NCI-H82 (cell line): ENCODE data around the gene LCE3C.
"Not testable (repeated sequence)": the region's sequence is repeated elsewhere in the genome, so short reads cannot be mapped to it uniquely, and the experiment has no call there.

Experiments used
- DNase-seq: peaks from one replicate; lab custom pipeline; 2025; lab: John Stamatoyannopoulos, UW

The LCE3C gene, protein sequence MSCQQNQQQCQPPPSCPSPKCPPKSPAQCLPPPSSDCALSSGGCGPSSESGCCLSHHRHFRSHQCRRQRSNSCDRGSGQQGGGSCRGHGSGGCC

DNA sequence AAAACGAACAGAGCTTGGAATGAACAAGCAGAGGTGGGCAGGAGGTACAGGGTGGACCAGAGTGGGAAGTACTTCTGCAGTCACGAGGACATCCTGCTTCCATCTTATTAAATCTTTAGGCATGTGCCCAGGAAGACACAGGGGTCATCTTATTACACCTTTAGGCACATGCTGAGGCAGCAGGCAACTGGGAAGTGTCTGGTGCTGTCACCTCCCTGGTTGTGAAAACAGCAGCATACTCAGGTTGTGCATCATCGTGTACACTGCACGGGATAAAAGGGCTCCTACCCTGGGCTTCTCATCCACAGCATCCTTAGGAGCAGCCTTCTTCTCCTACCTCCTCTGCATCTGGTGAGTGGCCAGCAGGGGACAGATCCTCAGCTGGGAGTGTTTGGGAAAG lies at the start of gene LCE3C:
Gene LCE3C (plus strand): TSS at position 301 of the 400 bp plus-strand sequence. CDS start 498 bp downstream, outside the sequence.
- no peak for DNase-seq

DNA sequence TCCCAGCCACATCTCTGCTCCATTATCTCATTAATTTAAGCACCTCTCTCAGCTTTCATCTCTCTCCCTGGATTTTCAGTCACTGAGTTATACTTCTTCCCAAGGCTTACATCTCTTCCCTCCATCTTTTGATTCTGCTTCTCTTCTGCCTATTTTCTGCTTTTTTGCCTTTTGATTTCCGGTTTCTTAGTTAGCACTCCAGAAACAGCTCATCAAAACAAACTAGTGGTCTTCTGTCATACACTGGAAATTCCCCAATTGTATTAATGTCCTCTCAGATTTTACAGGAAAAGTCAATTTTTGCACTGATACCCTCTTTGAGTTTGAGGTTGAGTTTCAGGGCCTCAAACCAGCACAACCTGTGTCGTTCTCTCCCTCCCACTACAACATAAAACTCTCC lies 34.9 kb upstream of the LCE3C start:
- no peak for DNase-seq

DNA sequence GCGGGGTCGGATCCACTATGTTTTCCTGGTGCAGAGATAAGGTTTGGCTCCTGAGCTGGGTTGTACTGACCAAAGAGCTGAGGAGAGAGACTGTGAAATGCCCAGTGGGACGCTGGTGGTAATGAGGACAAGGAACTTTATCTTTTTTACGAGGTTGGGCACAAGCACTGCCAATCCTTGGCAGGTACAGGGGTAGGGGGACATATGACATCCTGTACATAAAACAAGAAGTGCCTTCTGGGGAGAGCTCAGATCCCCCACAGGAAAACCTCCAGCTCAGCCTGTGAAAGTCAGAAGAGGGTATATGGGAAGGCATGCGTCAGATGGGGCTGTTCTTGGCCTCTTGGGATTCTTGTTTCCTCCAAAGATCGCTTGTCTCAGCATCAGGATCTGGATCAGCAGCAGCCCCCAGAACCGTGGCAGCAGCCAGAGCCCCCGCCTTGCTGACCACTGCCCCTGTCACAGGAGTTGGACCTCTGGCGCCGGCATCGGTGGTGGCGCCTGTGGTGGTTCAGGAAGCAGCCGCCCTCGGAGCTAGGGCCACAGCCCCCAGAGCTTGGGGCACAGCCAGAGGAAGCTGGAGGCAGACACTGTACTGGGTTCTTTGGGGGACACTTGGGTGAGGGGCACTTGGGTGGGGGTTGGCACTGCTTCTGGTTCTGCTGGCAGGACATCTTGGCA lies 34.4 kb upstream of the LCE3C start:
- DNase-seq, result no peak

DNA sequence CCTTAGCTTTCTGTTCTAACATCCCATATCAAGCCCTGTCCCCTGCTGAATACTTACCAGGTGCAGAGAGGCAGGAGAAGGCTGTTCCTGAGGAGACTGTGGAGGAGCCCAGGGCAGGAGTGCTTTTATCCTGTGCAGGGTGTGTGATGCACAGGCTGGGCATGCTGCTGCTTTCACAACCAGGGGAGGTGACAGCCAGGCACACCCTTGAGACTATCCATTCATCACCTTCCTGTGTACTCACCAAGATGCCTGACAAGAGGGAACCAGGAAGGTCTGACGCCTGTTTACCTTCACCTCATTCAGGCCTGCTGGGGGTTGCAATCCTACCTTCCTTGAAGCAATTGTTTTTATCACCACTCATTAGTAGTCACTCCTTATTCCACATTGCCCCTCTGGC lies 33.4 kb upstream of the LCE3C start, which contains the start of gene LCE3E:
Gene LCE3E (minus strand): TSS at position 100 of the 400 bp plus-strand sequence. CDS start 572 bp downstream, outside the sequence.
- DNase-seq, result no peak

DNA sequence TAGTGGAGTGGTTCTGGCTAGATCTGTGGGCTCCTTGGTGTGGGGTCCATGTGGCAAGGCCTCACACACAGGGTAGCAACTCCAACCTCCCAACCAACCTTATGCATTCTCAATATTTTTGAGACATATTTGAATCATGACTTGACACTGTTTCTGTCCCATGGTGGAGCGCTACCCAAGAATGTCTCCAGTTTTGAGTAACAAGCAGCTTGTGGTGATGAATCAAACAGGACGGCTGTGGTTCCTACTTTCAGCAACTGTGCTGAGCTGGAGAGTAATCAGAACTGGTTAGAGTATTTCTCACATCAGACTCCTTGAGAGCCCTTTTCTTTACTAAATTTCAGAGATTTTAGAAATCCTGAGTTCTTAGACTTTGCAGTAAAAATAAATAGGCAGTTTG lies 22.9 kb upstream of the LCE3C start:
- DNase-seq, result no peak

DNA sequence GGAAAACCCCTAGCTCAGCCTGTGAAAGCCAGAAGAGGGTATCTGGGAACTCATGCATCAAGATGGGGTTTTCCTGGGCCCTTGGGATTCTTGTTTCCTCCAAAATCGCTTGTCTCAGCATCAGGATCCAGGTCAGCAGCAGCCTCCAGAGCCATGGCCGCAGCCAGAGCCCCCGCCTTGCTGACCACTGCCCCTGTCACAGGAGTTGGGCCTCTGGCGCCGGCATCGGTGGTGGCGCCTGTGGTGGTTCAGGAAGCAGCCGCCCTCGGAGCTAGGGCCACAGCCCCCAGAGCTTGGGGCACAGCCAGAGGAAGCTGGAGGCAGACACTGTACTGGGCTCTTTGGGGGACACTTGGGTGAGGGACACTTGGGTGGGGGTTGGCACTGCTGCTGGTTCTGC lies 20.5 kb upstream of the LCE3C start:
- DNase-seq, result not testable (repeated sequence)

DNA sequence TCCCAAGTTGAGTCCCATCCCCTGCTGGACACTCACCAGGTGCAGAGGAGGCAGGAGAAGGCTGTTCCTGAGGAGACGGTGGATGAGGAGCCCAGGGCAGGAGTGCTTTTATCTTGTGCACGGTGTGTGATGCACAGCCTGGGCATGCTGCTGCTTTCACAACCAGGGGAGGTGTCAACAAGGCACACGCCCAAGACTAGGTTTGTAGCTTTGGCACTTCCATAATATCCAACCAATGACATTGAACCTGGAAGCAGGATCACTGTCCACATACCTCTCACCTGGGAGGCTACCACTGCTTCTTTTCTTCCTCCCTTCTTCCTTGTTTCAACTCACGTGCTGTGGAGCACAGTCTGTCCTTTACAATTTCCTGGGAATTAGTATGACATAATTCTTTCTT lies 19.6 kb upstream of the LCE3C start, which contains the start of gene LCE3D:
Gene LCE3D (minus strand): TSS at position 84 of the 400 bp plus-strand sequence. CDS start 580 bp downstream, outside the sequence.
- no peak for DNase-seq

DNA sequence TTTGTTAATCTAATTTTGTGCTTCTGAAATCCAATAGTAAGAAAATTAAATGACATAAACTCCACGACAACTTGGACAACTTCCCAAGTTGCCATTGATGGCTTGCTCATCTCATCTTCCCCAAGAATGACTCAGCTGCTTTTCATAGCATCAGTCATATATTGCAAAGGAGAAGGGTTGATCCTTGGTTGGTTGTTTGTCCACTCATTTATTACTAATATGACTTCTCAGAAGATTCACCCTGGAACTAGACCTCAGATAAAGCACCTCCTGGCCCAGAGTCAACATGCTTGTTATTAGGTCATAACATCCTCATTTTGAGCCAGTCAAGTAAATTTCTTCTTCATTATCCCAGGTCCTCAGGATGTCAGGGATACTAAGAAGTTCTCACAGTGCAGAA lies 17.4 kb upstream of the LCE3C start:
- DNase-seq, result no peak

DNA sequence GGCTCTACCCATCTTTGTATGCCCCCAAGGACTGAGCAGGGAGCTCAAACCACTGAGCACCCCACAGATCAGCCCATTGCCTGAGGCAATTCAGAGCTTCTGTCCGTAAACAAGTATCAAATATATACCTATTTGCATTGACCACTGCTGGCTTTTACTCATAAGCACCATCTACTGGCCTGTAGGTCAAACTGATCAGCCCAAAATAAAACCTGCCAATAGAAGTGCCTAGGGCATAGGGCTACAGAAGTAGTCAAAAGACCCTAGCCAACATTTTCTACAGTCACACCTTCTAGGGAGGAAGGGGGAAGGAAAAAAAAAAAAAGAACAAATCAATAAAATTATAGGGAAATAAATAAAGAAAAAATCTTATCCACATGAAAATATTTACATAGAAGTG lies 14.4 kb upstream of the LCE3C start:
- DNase-seq, result no peak

DNA sequence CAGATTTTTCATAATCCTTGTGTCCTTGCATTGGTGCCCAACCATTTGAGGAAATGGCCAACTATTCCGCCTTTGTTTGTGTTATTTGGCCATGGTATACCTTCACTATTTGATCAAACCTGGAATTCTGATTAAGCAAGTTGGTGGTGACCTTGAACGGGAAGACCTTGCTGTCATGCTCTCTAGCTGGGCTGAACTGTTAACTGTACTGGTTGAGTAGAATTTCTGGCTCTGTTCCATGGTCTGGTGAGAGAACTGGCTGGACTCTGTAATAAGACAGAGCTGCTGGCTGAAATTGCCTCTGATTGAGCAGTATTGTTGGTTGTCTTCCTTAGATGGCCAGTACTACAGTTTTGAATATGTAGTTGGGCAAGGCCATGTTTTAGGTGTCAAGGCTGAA lies 3.0 kb upstream of the LCE3C start:
- no peak for DNase-seq

DNA sequence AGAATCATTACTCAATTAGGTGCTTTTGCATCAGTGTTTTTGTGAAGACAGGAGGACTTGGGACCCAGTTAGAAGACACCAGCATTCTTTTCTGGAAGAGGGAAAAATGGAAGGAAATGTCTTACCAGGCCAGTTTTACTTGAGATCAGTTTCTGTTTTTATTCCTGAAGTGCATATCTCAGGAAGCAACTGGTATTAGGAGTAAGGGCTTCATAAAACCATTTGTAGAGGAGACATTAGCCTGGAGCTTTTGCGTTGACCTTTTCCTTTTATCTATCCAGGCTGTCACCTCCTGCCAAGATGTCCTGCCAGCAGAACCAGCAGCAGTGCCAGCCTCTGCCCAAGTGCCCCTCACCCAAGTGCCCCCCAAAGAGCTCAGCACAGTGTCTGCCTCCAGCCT lies 13.5 kb downstream of the LCE3C start, which contains the start of gene LCE3B:
Gene LCE3B (plus strand): TSS at position 301 of the 400 bp plus-strand sequence. CDS start 0 bp downstream, at position 301.
- DNase-seq, result no peak

DNA sequence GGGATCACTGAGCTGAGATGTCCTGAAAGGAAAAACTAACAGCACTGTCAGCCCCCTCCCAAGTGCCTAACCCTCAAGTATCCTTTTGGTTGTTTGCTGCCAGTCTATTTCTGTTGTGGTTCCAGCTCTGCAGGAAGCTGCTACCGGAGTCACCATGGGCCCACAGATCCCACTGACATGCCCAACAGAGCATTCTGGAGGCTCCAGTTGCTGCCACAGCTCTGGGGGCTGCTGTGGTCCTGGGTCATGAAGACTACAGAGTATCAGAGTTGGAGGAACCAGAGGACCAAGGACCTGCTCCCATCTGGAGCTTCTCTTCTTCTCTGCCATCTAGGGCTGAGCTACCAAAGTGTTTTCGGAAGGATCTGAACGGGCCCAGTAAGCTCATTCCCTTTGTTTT lies 22.0 kb downstream of the LCE3C start:
- DNase-seq, result no peak

DNA sequence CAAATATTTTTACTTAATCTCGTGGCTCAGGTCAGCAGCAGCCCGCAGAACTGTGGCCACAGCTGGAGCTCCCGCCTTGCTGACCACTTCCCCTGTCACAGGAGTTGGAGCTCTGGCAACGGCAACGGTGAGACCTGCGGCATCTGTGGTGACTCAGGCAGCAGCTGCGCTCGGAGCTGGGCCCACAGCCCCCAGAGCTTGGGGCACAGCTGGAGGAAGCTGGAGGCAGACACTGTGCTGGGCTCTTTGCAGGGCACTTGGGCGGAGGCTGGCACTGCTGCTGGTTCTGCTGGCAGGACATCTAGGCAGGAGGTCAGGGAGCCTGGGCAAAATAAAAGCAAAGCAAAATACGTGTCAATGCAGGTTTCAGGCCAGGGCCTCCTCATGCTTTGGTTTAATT lies 22.8 kb downstream of the LCE3C start, which contains the start of gene LCE3A:
Gene LCE3A (minus strand): TSS at position 301 of the 400 bp plus-strand sequence. CDS start 0 bp downstream, at position 301.
- no peak for DNase-seq

DNA sequence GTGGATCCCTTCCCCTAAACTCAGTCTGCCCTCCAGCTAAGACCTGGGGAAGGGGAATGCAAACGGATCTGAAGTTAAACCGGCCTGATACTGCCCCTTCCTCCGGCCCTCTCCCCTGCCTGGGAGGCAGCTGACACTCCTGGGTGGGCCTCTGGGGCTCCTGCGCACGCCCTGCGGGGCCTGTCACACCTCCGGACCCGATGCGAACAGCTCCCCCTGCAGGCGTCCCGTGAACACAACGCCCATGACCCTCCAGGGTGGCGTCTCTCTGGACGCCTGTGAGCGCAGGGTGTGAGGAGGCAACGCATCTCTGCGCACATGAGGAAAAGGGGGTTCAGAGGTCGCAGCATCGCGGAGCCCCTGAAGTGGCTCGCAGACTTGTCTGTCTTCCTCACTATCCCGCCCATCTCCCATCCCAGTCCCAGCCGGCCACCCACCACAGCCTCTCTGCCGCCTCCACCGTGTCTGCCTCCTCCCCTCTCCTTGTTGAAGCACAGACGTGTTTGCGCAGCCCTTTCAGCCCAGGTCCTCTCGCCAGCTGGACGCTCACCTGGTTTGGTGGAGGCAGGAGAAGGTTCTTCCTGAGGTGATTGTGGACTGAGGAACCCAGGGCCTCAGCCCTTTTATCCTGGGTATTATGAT lies 23.3 kb downstream of the LCE3C start:
- peak; percentile 30 for DNase-seq

DNA sequence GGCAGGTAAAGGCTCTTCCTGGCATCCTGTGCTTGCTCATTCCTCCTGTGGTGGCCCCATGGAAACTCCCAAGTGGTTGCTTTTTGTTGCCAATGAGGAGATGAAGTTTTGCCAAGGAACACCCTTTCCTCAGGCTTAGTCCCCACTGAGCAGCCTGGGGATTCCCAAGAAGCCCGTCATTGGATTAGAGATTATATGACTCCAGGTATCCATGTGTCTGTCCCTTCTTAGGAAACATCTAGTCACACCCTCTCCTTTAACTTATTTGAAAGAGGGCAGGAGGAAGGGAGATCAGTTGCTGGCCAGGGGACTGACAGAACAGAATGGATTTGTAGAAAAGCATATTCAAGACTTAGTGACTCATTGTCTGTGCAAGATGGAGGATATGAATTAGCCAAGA lies 26.7 kb downstream of the LCE3C start:
- no peak for DNase-seq

DNA sequence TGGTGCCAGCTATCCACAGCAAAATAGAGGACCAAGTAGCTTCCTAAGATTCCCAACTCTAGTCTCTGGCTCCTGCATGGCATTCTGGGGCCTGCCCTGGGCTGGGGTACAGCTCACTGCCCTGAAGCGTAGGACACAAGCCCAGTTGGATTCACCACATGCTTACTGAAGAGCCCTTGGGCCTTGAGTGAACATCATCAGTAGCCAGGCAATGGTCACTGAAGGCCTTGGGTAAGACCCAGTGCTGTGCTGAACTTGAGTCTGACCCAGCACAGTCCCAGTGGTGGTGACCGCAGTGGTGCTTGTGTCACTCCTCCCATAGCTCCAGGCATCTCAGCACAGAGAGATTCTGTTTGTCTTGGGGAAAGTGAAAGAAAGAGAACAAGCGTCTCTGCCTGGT lies 30.6 kb downstream of the LCE3C start:
- DNase-seq, result no peak

DNA sequence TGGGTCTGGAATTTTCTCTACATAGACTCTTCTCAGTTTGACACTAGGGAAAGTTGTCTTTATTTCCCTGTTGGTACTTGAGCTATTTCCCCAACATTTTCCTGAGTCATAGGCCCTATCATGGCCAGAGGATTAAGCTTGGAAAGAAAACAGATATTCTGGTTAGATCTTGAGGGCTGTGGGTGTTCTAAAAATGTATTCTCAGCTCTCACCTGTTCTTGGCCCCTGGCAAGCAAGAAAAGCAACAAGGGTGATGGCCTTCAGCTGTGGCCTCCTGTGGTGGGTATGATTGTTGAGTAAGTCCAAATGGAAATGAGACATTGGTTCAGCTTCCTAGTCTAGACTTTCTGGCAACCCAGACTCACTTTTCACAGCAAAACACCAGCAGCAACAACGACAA lies 40.3 kb downstream of the LCE3C start:
- DNase-seq, result no peak

DNA sequence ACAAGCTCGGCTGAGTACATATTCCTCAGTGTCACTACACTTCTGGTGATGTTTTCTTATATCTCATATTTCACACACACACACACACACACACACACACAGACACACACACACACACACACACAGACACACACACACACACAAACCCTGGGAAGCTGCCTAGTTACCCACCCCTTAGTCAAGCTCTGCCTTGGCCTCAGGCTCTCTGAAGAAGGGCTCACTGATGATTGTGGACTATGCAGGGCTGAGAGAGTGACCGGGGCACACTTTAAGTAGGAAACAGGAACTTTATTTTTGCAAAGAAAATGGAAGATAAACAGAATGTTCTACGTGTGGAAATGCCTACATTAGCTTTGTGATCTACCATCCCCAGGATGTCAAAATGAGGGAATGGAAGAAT lies 43.9 kb downstream of the LCE3C start:
- no peak for DNase-seq

DNA sequence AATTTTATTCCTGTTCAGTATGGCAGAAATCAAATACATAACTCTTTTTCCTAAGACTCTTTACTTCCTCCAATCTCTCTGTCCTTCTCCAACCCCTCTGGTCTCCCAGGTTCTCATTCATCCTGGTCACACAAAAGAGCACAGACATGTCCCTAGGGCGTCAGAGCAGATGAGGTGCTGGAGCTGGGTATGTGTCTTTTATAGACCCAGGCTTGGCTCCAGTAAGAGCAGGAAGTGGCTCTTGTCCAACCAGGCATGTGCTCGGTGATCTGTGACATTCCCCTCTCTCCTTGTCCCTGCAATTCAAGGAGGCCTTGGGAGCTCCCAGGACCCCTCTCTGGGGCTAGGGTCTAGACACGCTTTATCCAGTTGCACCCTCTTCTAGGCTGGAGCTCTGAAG lies 45.1 kb downstream of the LCE3C start:
- DNase-seq, result no peak

DNA sequence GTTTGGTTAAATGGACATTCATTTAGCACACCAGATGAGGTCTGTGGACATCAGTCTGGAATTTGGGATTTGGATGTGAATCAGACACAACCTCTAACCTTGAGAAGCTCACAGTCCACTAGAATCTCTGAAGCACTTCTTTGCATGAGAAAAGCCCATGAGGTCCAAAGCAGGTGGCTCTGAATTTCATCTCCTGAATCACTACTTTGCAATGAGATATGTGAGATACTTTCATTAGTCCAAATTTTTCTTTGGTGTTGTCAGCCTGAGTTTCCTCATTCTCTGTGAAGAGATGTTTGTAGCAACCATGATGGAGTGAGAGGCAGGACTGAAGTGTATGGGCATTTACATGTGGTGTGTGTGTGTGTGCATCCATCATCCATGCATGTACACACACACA lies 46.6 kb downstream of the LCE3C start:
- DNase-seq, result no peak
